NCI-H1092 treated with DMSO at 0.1 percent for 48 hours (cell line): ENCODE results near the gene TCF25.
"Not testable (repeated sequence)": the region's sequence is repeated elsewhere in the genome, so short reads cannot be mapped to it uniquely, and the experiment has no call there.

ENCODE experiments used
- DNase-seq: peaks from one replicate; lab custom pipeline; 2025; lab: John Stamatoyannopoulos, UW

TCF25 gene

GRCh38 chr16:89920723-89921122 is 47.3 kb downstream of the TCF25 start:
- no peak for DNase-seq

- no peak for DNase-seq
Measured at GRCh38 chr16:89921131-89921701, 47.8 kb downstream of the TCF25 start.

DNA sequence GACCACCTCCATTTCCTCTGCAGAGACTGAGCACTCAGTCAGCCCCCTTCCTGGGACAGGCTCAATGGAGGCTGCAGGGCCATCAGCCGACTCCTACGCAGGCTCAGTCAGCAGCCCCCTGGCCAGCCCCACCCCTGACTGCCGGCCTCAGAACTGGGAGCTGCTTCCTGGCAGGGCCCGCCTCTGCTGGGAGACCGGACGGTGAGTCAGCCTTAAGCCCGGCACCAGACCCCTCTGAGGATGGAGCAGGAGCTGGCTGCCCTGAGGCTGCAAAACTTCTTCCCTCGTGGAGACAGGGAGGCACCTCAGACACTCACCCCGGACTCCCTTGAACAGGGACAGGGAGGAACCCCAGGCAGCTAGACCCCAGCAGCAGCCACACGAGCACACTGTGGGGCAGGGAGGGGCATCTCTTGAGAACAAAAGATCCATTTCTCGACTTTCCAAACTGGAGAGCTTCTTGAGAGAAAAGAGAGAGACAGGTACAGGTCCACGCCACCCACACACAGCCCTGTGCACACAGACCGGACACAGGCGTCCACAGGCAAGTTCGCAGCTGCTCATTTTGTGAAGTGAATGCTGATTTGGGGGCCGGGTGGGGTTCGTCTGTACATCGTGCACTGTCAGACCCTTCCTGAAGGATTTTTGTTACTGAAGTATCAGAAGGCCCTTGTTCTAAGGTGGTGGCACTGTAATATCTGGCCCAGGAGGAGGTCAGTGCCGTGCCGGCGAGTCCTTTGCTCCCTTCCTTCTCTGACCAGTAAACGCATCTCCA is 48.5 kb downstream of the TCF25 start:
- no peak for DNase-seq

- peak; percentile 36 for DNase-seq
Measured at GRCh38 chr16:89922477-89922883, 49.1 kb downstream of the TCF25 start.

DNA sequence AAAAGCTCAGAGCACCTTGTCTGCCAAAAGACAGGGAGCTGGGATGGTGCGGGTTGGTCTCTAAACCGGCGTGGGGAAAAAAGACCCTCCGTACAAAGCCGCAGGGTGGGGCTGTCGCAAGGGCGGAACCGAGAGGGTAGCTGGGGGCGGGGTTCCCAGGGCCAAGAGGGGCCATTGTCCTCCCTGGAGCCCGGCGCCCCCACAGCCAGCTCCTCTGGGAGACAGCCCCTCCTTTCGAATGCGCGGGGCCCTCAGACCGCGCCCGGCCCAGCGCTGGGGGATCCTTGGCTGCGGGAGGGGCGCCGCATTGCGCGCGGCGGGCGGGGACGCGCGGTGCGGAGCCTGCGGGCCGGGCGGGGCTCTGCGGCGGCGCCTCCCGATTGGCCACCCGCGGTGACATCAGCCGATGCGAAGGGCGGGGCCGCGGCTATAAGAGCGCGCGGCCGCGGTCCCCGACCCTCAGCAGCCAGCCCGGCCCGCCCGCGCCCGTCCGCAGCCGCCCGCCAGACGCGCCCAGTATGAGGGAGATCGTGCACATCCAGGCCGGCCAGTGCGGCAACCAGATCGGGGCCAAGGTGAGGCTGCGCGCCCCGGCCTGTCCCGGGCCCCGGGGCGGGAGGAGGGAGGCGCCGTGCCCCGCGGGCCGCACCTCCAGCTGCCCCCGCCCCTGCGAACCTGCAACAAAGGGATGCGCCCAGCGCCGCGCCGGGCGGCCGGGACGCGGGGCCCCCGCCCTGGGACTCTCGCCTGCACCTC is 49.7 kb downstream of the TCF25 start, which contains the start of gene TUBB3:
Gene TUBB3 (plus strand): TSS at position 459 of the 756 bp plus-strand sequence. CDS start 60 bp downstream, at position 519.
- DNase-seq, result peak; percentile 88

- DNase-seq, result peak; percentile 43
Measured at GRCh38 chr16:89923640-89924296, 50.4 kb downstream of the TCF25 start.

DNA sequence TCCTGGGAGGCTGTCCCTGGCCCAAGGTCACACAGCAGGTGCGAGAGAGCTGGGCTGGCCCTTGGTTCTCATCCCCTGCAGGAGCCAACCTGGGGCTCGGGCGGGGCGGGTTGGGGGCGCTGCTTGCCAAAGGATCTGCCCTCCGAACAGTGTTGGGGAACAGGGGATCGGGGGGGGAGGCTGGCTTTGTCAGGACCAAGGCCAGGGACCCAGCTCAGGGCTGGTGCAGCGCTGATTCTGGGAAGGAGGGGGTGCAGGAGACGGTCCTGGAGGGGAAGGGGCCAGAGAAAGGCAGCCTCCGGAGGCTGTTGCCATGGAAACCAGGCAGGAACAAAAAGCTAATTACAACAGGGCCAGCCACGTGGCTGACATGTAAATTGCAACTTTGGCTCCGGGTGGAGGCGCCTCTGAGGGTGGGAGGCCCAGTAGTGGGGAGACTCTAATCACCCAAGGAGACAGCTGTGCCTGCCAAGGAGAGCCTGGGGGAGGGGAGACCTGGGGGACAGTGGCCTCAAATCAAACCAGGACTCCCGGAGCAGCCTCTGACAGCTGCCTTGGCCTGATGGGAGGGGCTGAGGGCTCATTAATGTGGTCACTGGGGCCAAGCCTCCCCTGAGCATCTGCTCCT is 51.0 kb downstream of the TCF25 start:
- DNase-seq, result peak; percentile 59

DNA sequence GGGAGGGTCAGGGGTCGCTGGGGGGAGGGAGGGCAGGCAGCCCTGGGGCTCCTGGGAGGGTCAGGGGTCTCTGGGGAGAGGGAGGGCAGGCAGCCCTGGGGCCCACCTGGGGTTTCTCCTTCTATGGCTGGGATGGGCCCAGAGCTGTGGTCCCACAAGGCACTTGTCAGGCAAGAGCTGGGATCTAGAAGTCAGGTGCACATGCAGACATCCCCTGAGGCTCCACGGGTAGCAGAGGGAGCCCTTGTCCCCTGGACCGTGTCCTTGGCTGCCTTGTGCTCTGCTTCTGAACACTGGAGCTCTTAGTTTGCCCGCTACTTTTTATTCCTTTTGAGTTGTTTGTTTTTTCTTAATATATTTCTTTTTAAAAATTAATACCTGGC is 51.5 kb downstream of the TCF25 start:
- DNase-seq, result no peak

DNA sequence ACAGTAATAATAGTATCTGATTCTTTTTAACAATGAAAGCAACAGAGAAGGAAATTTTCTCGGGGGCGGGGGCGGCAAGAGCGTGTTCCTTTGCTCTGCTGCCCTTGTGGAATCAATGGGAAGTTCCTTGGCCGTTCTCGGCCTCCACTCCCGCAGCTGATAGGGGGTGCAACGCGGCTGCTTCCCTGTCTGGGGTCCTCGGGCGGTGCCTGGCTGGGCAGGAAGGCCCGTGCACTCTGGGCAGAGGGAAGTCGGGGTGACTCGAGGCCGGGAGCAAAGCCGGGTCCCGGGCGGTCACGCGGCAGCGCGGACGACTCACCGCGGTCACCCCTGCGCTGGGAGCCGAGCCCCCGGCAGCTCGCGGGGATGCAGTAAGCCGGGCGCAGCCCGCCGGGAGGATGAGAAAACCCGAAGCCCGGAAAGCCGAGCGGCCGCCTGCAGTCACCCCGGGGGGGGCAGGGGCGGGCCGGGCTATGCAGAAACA is 52.2 kb downstream of the TCF25 start:
- DNase-seq, result peak; percentile 21

DNA sequence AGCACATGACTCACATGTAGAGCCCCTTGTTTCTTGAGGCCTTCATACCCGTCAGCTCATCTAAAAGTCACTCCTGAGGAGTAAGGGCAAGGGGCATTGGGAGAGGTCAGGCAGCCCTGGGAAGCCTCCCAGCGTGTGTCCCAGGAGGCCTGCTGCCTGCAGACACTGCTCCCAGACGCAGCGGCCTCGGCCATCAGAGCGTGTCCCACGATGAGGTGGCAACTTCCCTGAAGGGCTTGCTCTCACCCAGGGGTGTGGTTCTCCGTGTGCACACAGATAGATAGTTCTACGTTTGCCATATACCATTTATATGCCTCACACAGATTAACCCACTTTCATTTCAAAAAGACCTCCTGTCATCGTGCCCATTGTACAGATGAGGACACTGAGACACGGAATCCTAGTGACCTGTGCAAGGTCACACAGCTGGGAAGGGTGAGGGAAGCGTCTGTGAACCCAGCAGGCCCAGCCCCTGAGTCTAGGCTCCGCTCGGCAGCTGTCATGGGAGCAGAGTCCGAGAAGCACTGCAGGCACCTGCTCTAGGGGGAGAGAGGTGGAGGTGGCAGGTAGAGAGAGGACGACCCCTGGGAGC is 58.0 kb downstream of the TCF25 start:
- DNase-seq, result no peak

- no peak for DNase-seq
Measured at GRCh38 chr16:89931964-89932363, 58.6 kb downstream of the TCF25 start.

GRCh38 chr16:89934019-89934418 is 60.6 kb downstream of the TCF25 start:
- not testable (repeated sequence) for DNase-seq

GRCh38 chr16:89934611-89935553 is 61.5 kb downstream of the TCF25 start:
- no peak for DNase-seq

DNA sequence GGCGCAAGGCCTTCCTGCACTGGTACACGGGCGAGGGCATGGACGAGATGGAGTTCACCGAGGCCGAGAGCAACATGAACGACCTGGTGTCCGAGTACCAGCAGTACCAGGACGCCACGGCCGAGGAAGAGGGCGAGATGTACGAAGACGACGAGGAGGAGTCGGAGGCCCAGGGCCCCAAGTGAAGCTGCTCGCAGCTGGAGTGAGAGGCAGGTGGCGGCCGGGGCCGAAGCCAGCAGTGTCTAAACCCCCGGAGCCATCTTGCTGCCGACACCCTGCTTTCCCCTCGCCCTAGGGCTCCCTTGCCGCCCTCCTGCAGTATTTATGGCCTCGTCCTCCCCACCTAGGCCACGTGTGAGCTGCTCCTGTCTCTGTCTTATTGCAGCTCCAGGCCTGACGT is 62.2 kb downstream of the TCF25 start:
- not testable (repeated sequence) for DNase-seq

DNA sequence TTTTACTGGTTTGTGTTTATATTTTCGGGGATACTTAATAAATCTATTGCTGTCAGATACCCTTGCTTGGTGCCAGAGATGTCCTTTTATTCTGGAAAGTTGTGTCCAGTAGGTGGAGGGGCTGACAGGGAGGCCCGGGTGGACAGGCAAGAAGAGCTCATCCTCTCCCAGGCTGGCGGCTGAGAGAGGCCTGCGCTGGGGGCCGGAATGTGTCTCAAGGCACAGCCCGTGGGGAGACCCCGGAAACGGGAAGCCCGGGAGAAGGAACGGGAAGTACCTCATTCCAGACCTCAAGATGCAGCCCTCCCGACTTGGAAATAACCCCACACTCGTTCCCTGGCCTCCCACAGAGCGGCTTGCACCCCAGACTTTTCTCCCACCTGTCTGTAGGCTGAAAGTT is 62.6 kb downstream of the TCF25 start:
- DNase-seq, result no peak

GRCh38 chr16:89936508-89936907 is 63.1 kb downstream of the TCF25 start:
- DNase-seq, result no peak

DNA sequence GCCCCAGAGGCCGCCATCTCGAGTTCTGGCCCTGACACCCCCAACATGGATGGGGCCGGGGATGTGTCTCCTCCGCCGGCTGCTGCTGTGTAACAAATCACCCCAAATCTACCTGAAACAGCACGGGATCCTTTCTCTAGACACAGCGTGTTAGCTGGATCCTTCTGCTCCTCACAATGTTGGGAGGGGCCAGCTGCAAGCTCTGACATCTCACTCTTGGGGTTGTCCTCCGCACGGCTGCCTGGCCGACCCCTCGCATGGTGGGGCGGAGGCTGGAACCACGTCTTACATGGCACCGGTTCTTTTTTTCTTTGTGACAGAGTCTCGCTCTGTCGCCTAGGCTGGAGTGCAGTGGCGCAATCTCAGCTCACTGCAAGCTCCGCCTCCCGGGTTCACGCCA is 63.6 kb downstream of the TCF25 start:
- DNase-seq, result no peak

DNA sequence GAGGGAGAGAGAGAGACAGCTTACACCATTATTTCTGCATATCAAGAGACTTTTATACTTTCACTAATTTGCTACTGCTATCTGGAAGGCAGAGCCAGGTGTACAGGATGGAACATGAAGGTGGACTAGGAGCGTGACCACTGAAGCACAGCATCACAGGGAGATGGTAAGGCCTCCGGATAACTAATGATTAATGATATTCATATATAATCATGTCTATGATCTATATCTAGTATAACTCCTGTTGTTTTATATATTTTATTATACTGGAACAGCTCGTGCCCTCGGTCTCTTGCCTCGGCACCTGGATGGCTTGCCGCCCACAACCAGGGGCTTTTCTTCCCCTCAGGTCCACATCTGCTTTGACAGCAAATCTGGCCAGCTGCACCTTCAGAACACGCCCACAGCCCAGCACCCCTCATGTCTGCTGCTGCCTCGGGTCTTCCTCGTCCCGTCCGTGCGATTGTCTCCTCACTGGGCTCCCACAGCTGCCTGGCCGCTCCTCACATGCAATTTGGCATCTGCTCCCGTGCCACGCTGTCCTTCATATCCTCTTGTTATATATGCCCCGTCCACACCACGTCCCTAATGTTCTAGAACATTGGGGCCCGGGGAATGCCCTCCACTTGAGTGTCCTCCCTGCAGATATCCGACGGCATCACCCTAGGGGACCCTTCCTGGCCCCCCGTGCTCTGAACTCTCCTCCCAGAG is 64.9 kb downstream of the TCF25 start:
- DNase-seq, result no peak

GRCh38 chr16:89944773-89945172 is 71.4 kb downstream of the TCF25 start:
- no peak for DNase-seq

- DNase-seq, result no peak
Measured at GRCh38 chr16:89945654-89946053, 72.3 kb downstream of the TCF25 start.
